Uterus (tissue), 2 donors: ENCODE measurements around the gene RRP1.

Experiments
- CTCF ChIP-seq, 4 experiments: fragments of 200-600 bp in 2 of 4; fragments of 450-650 bp in 2 of 4; sonication (generic) in 2 of 4; IDR thresholded peaks; one replicate each; pipeline ENCODE4 v1.5.1; 2016 to 2019; ENCODE audit warnings: antibody characterized with exemption in 4 of 4, mild to moderate bottlenecking in 2 of 4, moderate library complexity in 1 of 4
- POLR2A ChIP-seq, 2 donors: fragments of 450-650 bp; IDR thresholded peaks; one replicate each; pipeline ENCODE4 v1.6.1; 2016; ENCODE audit warnings: antibody characterized with exemption in 2 of 2, mild to moderate bottlenecking in 1 of 2, moderate library complexity in 1 of 2

GRCh38 chr21:43778469-43779335 lies 10.7 kb upstream of the RRP1 start:
- TF ChIP-seq CTCF (IDR thresholded peaks at IDR 0.05) = no peak
- TF ChIP-seq POLR2A (IDR thresholded peaks at IDR 0.05) = no peak
